HG02840 (cell line): ENCODE measurements around the gene IFRD2.

Experiments used
- ATAC-seq: cut with Tn5 transposase; IDR thresholded peaks from one replicate; pipeline ENCODE4 v1.9.1; 2021; ENCODE audit warnings: mild to moderate bottlenecking, moderate library complexity, moderate number of reproducible peaks; ENCODE audit not compliant: unreplicated experiment, low FRiP score

Gene IFRD2

DNA sequence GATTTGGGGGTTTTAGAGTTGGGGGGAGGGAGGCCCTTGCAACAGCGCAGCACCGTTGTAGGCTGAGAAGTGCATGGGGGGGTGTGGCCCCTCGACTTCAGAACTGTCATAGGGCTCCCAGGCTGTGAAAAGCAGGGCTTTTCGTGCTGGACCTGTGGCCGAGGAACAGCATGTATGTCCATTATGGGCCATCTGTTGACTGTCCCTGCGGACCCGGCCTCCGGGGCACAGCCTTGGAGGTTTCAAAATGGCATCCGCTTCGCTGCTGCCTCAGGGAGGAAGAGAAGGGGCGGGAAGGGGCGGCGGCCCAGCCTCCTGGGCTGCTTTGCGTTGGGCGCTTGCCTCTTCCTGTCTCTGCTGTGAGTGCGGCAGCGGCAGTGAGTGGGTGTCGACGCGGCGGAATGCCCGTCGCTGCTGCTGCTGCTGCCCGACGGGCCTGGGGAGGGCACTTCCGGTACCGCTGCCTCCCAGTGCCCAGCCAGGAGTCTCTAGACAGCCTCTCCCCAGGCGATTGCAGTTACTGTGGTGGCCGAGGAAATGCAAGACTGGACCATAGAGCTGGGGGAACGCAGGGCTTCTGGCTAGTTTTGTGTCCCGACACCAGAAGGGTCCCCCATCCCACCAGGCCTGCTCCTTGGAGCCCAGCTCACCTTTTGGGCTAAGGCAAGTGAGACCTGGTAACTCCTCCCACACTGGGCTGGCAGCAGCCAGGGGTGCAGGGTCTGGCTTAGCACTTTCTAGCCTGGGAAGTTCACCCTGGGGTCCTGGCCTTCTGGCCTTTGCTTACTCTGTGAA is 54.3 kb downstream of the IFRD2 start:
- ATAC-seq: no peak
